ENCODE results near the gene LRRC10B.

LRRC10B gene

GRCh38 chr11:61489833-61490721 is 18.5 kb upstream of the LRRC10B start:
- H3K4me3 ChIP-seq (ENCODE audit: low read length), result no peak overlapping the region
- H3K27ac ChIP-seq (ENCODE audit: low read depth, low read length), result peak overlapping the region; percentile 31
- no peak overlapping the region for H3K9ac ChIP-seq (ENCODE audit: low read length)
- peaks cover 21% of the 10 kb centered on the region for H3K4me1 ChIP-seq (ENCODE audit: control insufficient read depth, insufficient read depth, low read length)
- H3K36me3 ChIP-seq (ENCODE audit: control insufficient read depth, insufficient read depth, low read length), result no peaks in the 10 kb centered on the region
- no peaks in the 10 kb centered on the region for H3K27me3 ChIP-seq (ENCODE audit: control insufficient read depth, insufficient read depth, low read length)

DNA sequence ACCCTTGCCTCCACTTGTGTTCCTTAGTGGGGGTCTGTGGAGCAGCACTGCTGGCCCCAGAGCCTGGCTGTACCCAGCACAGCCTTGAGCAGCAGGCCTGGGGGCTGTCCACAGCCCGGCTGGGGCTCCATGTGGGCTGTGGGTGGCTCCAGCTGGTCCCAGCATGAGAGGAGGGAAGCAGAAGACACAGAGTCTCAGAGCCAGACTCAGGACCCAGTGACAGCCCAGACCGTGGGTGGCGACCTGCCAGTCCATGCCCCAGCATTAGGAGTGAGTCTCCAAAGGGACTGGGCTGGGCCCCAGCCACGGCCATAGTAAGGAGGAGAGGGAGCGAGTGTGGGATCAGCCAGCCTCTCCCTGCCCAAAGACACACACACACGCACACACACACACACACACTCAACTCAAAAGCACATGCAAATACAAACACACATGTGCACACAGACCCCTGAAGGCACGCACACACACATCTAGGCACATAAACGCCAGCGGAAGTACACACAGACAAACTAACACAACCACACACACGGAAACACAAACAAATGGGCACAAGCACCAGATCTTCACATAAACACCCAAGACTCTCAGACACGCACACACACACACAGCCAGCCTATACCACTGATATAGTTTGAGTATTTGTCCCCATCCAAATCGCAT is 16.7 kb upstream of the LRRC10B start:
- no peaks in the 10 kb centered on the region for H3K27me3 ChIP-seq (ENCODE audit: control insufficient read depth, insufficient read depth, low read length)
- no peak overlapping the region for H3K27ac ChIP-seq (ENCODE audit: low read depth, low read length)
- H3K36me3 ChIP-seq (ENCODE audit: control insufficient read depth, insufficient read depth, low read length), result no peaks in the 10 kb centered on the region
- H3K4me3 ChIP-seq (ENCODE audit: low read length), result no peak overlapping the region
- H3K9ac ChIP-seq (ENCODE audit: low read length), result no peak overlapping the region
- H3K4me1 ChIP-seq (ENCODE audit: control insufficient read depth, insufficient read depth, low read length), result peaks cover 21% of the 10 kb centered on the region

GRCh38 chr11:61494381-61494961 is 14.1 kb upstream of the LRRC10B start:
- Histone ChIP-seq H3K9ac (ENCODE audit: low read length) (no peak overlapping the region), H3K27ac (ENCODE audit: low read depth, low read length) (no peak overlapping the region), H3K27me3 (ENCODE audit: control insufficient read depth, insufficient read depth, low read length) (no peaks in the 10 kb centered on the region), H3K4me3 (ENCODE audit: low read length) (no peak overlapping the region), H3K36me3 (ENCODE audit: control insufficient read depth, insufficient read depth, low read length) (no peaks in the 10 kb centered on the region), H3K4me1 (ENCODE audit: control insufficient read depth, insufficient read depth, low read length) (peaks cover 12% of the 10 kb centered on the region)

DNA sequence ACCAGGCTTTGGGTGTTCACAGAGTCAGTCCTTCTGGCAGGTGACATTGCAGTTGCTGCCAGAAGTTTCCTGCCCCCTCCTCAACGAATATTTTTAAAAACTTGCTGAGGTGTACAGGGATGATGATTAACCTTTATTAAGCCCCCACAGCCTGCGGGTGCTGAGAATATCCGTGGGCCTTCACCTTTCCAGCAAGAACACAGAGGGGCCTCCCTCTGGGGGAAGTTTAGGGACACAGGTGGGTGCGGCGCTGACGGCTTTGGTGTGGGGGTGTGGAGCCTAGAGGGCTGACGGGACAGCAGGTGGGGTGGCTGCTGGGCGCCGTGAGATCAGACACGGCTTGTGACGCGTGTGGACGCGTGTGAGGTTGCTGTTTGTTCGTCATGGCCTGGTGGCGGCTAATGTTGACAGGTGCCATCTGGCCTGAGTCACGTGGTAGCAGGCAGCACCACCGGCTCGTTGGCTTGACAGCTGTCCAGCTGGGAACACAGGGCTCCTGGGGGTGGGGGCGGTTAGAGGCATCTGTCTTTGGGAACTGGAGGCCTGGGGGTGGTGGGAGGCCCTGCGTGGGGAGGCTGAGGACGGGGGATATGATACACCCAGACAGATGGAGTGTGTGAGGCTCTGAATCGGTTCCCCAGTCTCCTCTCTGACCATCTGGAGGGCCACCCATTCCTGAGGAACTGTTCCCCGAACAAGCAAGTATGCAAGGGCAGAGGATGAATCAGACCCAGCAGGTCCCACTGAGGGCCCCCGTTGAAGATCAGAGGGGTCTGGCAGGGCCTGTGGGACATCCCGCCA is 12.5 kb upstream of the LRRC10B start:
- Histone ChIP-seq H3K9ac (ENCODE audit: low read length) (no peak overlapping the region), H3K4me3 (ENCODE audit: low read length) (no peak overlapping the region), H3K4me1 (ENCODE audit: control insufficient read depth, insufficient read depth, low read length) (no peaks in the 10 kb centered on the region), H3K36me3 (ENCODE audit: control insufficient read depth, insufficient read depth, low read length) (no peaks in the 10 kb centered on the region), H3K27me3 (ENCODE audit: control insufficient read depth, insufficient read depth, low read length) (no peaks in the 10 kb centered on the region), H3K27ac (ENCODE audit: low read depth, low read length) (no peak overlapping the region)

DNA sequence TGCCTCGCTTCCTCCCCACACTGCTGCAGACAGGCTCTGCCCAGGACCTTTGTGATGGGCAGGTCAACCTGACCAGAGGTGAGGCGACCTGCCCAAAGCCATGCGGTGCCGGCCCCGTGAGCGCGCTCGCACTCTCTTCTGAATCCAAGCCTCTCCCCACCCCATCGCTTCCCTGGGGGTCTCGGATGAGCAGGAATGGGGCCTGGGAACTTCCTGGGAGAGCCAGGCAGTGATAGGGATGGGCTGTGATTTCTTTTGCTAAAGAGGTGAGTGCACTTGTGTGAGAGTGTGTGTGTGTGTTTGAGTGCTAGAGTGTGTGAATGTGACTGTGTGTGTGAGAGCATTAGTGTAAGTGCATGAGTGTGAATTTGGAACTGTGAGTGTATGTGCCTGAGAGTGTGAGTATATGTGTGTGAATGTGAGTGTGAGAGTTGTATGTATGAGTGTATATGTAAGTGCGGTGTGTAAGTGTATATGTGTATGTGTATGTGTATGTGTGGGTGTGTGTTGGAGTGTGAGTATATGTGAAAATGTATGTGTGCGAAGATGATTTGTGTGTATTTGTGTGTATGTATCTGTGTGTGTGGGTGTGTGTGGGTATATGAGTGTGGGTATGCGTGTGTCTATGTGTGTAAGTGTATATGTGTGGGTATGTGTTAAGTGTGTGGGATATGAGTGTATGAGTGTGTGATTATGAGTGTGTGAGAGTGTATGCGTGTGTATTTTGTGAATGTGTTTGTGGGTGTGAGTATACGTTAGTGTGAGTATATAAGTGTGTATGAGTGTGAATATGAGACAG is 11.7 kb upstream of the LRRC10B start:
- H3K4me3 ChIP-seq (ENCODE audit: low read length), result no peak overlapping the region

GRCh38 chr11:61497473-61497872 is 11.1 kb upstream of the LRRC10B start:
- no peaks in the 10 kb centered on the region for H3K36me3 ChIP-seq (ENCODE audit: control insufficient read depth, insufficient read depth, low read length)
- H3K27me3 ChIP-seq (ENCODE audit: control insufficient read depth, insufficient read depth, low read length), result no peaks in the 10 kb centered on the region
- H3K4me1 ChIP-seq (ENCODE audit: control insufficient read depth, insufficient read depth, low read length), result no peaks in the 10 kb centered on the region
- no peak overlapping the region for H3K9ac ChIP-seq (ENCODE audit: low read length)
- H3K27ac ChIP-seq (ENCODE audit: low read depth, low read length), result no peak overlapping the region
- H3K4me3 ChIP-seq (ENCODE audit: low read length), result no peak overlapping the region

More for the DNA sequence above, 11.7 kb upstream of the LRRC10B start:
- no peaks in the 10 kb centered on the region for H3K27me3 ChIP-seq (ENCODE audit: control insufficient read depth, insufficient read depth, low read length)
- H3K4me1 ChIP-seq (ENCODE audit: control insufficient read depth, insufficient read depth, low read length), result no peaks in the 10 kb centered on the region
- no peak overlapping the region for H3K27ac ChIP-seq (ENCODE audit: low read depth, low read length)
- H3K36me3 ChIP-seq (ENCODE audit: control insufficient read depth, insufficient read depth, low read length), result no peaks in the 10 kb centered on the region
- H3K9ac ChIP-seq (ENCODE audit: low read length), result no peak overlapping the region

DNA sequence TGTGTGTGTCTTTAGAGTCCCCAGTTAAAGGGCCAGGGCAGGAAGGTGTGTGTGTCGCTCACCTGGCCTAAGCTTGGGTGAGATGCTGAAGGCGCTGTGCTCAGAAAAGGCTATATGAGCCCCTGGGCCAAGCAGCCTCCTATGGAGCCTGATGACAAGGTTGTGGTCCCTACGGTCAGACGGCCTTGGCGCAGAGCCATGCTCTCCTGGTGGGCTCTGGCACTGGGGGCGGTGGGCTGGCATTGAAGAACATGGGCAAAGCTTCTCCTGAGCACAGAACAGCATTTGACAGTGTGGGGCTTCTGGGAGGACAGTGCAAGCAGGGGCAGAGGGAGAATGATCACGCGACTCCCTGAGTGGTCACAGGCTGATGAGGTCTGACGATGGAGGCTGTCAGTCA is 10.7 kb upstream of the LRRC10B start:
- Histone ChIP-seq H3K36me3 (ENCODE audit: control insufficient read depth, insufficient read depth, low read length) (no peaks in the 10 kb centered on the region), H3K27me3 (ENCODE audit: control insufficient read depth, insufficient read depth, low read length) (no peaks in the 10 kb centered on the region), H3K4me3 (ENCODE audit: low read length) (no peak overlapping the region), H3K9ac (ENCODE audit: low read length) (no peak overlapping the region), H3K27ac (ENCODE audit: low read depth, low read length) (no peak overlapping the region), H3K4me1 (ENCODE audit: control insufficient read depth, insufficient read depth, low read length) (no peaks in the 10 kb centered on the region)

DNA sequence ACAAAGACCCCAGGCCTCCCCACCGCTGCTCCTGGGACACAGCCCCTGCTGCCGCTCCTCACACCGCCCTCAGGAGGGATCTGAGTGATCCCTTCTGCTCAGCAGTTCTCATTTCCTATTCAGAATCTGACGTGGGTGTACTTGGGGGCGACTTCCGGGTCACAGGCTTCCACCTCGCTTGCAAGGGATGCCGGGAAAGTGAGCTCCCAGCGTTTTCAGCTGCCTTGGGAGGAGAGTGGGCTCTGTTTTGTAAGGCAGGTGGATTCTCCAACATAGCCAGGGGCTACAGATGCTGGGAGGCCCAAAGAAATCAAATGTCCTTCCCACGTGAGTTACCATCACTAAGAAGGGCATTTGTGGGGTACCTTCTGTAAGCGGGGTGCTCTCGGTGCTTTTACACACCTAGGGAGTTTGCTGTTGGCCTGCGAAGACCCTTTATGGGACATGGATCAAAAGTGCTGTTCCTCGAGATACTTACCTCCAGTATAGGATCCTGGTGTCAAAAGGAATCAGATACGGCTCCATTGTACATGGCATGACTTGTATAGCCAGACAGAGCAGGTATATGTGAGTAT is 9.7 kb upstream of the LRRC10B start:
- H3K4me3 ChIP-seq (ENCODE audit: low read length), result no peak overlapping the region
- no peaks in the 10 kb centered on the region for H3K36me3 ChIP-seq (ENCODE audit: control insufficient read depth, insufficient read depth, low read length)
- H3K4me1 ChIP-seq (ENCODE audit: control insufficient read depth, insufficient read depth, low read length), result no peaks in the 10 kb centered on the region
- no peak overlapping the region for H3K9ac ChIP-seq (ENCODE audit: low read length)
- H3K27ac ChIP-seq (ENCODE audit: low read depth, low read length), result no peak overlapping the region
- no peaks in the 10 kb centered on the region for H3K27me3 ChIP-seq (ENCODE audit: control insufficient read depth, insufficient read depth, low read length)

GRCh38 chr11:61499816-61500491 is 8.6 kb upstream of the LRRC10B start:
- H3K27me3 ChIP-seq (ENCODE audit: control insufficient read depth, insufficient read depth, low read length), result no peaks in the 10 kb centered on the region
- H3K4me1 ChIP-seq (ENCODE audit: control insufficient read depth, insufficient read depth, low read length), result no peaks in the 10 kb centered on the region

DNA sequence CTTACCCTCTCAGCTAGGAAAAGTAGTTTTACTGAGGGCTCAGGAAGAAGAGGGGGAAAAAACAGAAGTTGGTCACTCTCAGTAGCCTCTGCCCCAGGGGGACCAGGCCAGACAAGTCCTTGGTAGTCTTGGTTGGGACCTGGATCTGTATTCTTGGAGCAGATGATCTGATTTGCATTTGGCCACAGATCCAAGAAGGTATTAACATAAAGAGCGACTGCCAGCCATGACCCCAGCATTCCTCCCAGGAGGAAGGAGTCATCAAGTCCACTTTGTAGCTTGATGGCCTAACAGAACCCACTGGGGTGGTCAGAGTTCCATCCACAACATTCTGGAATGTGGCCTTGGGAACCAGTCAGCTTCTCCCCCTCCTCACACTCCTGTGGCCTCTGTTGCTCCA is 6.0 kb upstream of the LRRC10B start:
- Histone ChIP-seq H3K27me3 (ENCODE audit: control insufficient read depth, insufficient read depth, low read length) (no peaks in the 10 kb centered on the region), H3K4me1 (ENCODE audit: control insufficient read depth, insufficient read depth, low read length) (no peaks in the 10 kb centered on the region), H3K27ac (ENCODE audit: low read depth, low read length) (no peak overlapping the region), H3K36me3 (ENCODE audit: control insufficient read depth, insufficient read depth, low read length) (no peaks in the 10 kb centered on the region), H3K9ac (ENCODE audit: low read length) (no peak overlapping the region), H3K4me3 (ENCODE audit: low read length) (no peak overlapping the region)

More at GRCh38 chr11:61499816-61500491, 8.6 kb upstream of the LRRC10B start:
- H3K9ac ChIP-seq (ENCODE audit: low read length), result no peak overlapping the region
- no peaks in the 10 kb centered on the region for H3K36me3 ChIP-seq (ENCODE audit: control insufficient read depth, insufficient read depth, low read length)
- H3K4me3 ChIP-seq (ENCODE audit: low read length), result no peak overlapping the region
- H3K27ac ChIP-seq (ENCODE audit: low read depth, low read length), result no peak overlapping the region
